Fibroblast of villous mesenchyme (primary cell): ENCODE results near the gene MSI2. TPM values are rescaled to one million over a fixed set of nuclear protein-coding genes. Genes with fewer than 3 reads are reported as not detected.

Experiments
- DNase-seq: peaks from one replicate; pipeline ENCODE4 v3.0.0-alpha.2; 2010; ENCODE audit warnings: low read depth
- H3K4me3 ChIP-seq: 2 replicates; pipeline ENCODE4 v1.5.1; 2011; ENCODE audit warnings: low read depth, mild to moderate bottlenecking, low read length
- CTCF ChIP-seq: IDR thresholded peaks from 2 replicates; pipeline ENCODE4 v1.5.1; 2012; ENCODE audit warnings: low read depth, mild to moderate bottlenecking, low read length; ENCODE audit not compliant: insufficient read depth
- total RNA-seq: library from RNA; depleted of rRNA; stranded (reverse); fragments of >200 nt; gene quantifications from 2 replicates; pipeline ENCODE4 v1.2.3, GENCODE V29; 2012

Gene MSI2
- total RNA-seq, 1 donor = 50.1 TPM

- no peak overlapping the region for H3K4me3 ChIP-seq
- TF ChIP-seq CTCF = no peak
- DNase-seq = no peak
Observed at GRCh38 chr17:57607553-57608120, 351.3 kb downstream of the MSI2 start.

DNA sequence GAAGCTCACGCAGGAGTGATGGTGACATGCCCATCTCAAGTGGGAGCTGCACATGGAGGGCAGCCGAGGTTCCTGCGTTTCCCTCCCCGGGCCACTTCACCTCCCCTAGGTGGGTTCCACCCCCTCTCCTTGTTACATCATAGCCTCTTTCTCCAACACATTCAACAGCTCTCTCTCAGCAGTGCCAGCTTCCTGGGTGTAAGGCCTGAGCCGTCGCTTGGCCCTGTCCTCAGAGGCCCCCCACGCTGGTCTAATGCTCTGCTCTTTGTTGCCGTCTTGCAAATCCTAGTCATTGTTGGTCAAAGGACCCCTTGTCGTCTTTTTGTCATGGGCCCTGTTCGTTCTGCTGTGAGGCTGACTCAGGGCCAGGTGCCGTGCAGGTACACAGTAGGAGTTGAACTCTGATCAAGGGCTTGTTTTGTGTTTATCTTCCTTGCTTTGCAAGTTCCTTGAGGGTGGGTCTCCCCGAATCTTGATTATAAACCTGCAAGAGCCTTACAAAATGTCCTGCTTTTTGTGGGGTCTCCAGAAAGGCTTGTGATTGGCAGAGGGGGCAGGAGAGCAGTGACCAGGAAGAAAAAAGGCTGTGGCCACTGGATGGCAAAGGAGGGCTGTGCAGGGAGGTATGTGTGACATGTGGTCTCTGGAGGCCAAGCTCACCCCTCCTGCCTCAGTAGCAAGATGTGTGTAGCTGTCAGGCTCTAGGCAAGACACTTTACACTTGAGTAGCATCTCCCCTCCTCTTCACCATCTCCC lies 352.2 kb downstream of the MSI2 start:
- no peak for DNase-seq

GRCh38 chr17:57609125-57609877 lies 353.0 kb downstream of the MSI2 start:
- TF ChIP-seq CTCF = no peak
- DNase-seq = no peak
- H3K4me3 ChIP-seq = no peak overlapping the region

More for the DNA sequence above, 352.2 kb downstream of the MSI2 start:
- no peak overlapping the region for H3K4me3 ChIP-seq
- TF ChIP-seq CTCF = no peak

DNA sequence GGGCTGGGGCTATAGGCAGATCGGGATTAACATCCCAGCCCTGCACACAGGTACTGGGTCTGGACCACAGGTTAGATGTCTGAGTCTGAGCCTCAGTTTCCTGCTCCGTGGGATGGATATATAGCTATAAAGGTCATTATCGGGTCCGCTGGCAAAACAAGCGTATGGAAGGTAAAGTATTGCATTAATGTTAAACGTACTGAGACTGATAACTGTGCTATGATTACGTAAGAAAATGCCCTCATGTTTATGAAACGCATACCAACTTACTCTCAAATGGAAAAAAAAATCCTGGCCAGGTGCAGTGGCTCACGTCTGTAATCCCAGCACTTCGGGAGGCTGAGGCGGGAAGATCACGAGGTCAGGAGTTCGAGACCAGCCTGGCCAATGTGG lies 353.6 kb downstream of the MSI2 start:
- no peak overlapping the region for H3K4me3 ChIP-seq
- TF ChIP-seq CTCF = no peak
- no peak for DNase-seq

DNA sequence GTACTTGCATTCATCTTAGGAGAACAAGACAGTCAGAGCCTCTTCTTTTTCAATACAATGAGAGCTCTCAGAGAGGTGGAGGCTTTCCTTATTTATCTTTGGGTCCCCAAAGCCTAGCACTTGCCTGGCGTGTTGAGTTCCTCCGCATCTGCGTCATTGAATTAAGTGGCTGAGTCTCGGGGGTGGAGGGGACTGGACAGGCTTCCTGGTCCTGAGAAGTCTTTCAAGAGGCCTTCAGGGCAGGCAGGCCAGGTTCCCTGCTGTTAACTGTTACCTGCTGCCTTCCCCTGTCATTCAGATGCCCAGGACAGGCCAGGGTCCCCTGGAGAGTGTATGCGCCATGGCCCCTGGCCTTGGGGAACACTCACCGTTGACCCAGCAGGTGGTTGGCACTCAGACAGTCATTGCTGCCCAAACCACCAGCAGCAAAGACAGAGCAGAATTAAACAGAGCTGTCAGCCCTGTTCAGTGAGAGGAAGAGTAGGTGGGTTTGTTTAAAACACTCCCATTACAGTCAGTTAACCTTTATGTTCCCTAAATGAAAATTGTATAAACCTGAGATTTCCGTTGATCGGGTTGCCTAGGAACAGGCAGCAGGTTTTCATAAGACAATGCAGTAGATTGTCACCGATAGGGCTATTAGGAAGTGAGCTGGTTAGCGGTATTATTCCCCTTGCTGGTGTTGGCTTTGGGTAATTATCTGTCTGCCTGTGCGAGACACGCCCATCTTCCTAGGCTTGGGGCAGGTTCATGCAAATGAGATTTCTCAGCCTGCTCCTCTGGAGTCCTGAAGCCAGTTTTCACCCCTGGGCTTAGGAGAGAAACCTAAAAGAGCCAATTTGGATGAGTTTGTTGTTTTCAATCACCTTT lies 356.1 kb downstream of the MSI2 start:
- H3K4me3 ChIP-seq = no peak overlapping the region
- no peak for TF ChIP-seq CTCF

DNA sequence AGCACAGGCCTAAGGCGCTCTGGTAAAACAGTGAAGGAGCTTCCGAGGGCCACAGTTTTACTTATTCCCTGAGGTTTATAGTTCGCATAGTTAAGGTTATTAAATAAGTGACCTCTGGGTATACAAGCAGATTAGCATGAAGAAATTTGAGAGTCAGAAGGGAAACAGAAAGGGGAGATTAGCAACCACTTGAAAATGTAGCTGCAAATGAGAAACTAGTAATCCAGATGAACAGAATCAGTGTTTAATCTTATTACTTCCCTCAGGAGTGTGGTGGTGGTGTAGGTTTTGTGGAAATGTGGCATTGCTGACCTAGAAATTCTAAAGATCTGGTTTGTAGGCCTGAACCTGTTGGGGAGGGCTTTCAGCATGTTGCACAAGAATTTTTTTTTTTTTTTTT lies 358.4 kb downstream of the MSI2 start:
- no peak for TF ChIP-seq CTCF
- no peak overlapping the region for H3K4me3 ChIP-seq
- DNase-seq = no peak

More for the DNA sequence above, 356.1 kb downstream of the MSI2 start:
- no peak for DNase-seq
